ENCODE measurements around the gene DLL1. TPM values are rescaled to one million over a fixed set of nuclear protein-coding genes. Genes with fewer than 3 reads are reported as not detected.

Gene DLL1
- total RNA-seq, 1 donor from 2014 or later: 10.7 TPM

- DNase-seq (ENCODE audit: extremely low read depth, low read depth, low spot score): no peak
These were observed 37.0 kb downstream of the DLL1 start for GRCh38 chr6:170253910-170254269.

- no peak for DNase-seq (ENCODE audit: extremely low read depth, low read depth, low spot score)
These were observed 37.5 kb downstream of the DLL1 start for GRCh38 chr6:170253226-170253909.

- DNase-seq (ENCODE audit: extremely low read depth, low read depth, low spot score): no peak
These were observed 38.9 kb downstream of the DLL1 start for GRCh38 chr6:170251776-170252571.

- DNase-seq (ENCODE audit: extremely low read depth, low read depth, low spot score): no peak
These were observed 39.7 kb downstream of the DLL1 start for GRCh38 chr6:170250981-170251775.

GRCh38 chr6:170250455-170250854 is 40.4 kb downstream of the DLL1 start:
- no peak for DNase-seq (ENCODE audit: extremely low read depth, low read depth, low spot score)

- DNase-seq (ENCODE audit: extremely low read depth, low read depth, low spot score): no peak
These were observed 41.1 kb downstream of the DLL1 start for GRCh38 chr6:170249817-170250216.

- no peak for DNase-seq (ENCODE audit: extremely low read depth, low read depth, low spot score)
These were observed 41.8 kb downstream of the DLL1 start for GRCh38 chr6:170248861-170249600.

GRCh38 chr6:170248111-170248805 is 42.6 kb downstream of the DLL1 start:
- DNase-seq (ENCODE audit: extremely low read depth, low read depth, low spot score): no peak

- DNase-seq (ENCODE audit: extremely low read depth, low read depth, low spot score): no peak
These were observed 43.6 kb downstream of the DLL1 start for GRCh38 chr6:170247178-170247701.

GRCh38 chr6:170245475-170245992 is 45.3 kb downstream of the DLL1 start:
- DNase-seq (ENCODE audit: extremely low read depth, low read depth, low spot score): no peak

- DNase-seq (ENCODE audit: extremely low read depth, low read depth, low spot score): no peak
These were observed 46.0 kb downstream of the DLL1 start for GRCh38 chr6:170244721-170245474.

GRCh38 chr6:170243791-170244291 is 47.0 kb downstream of the DLL1 start:
- no peak for DNase-seq (ENCODE audit: extremely low read depth, low read depth, low spot score)

GRCh38 chr6:170243386-170243785 is 47.5 kb downstream of the DLL1 start:
- no peak for DNase-seq (ENCODE audit: extremely low read depth, low read depth, low spot score)

- DNase-seq (ENCODE audit: extremely low read depth, low read depth, low spot score): no peak
These were observed 51.9 kb downstream of the DLL1 start for GRCh38 chr6:170238741-170239565.

GRCh38 chr6:170237999-170238740 is 52.7 kb downstream of the DLL1 start:
- no peak for DNase-seq (ENCODE audit: extremely low read depth, low read depth, low spot score)

- DNase-seq (ENCODE audit: extremely low read depth, low read depth, low spot score): no peak
These were observed 54.6 kb downstream of the DLL1 start for GRCh38 chr6:170236131-170236836.
